Measurements from ENCODE around the gene HACL1.

HACL1 gene

GRCh38 chr3:15527031-15527459 is 74.3 kb downstream of the HACL1 start:
- DNase-seq (ENCODE audit: low read depth in 2 of 2): no peak

GRCh38 chr3:15525790-15526189 is 75.6 kb downstream of the HACL1 start:
- DNase-seq (ENCODE audit: low read depth in 2 of 2): no peak

DNA sequence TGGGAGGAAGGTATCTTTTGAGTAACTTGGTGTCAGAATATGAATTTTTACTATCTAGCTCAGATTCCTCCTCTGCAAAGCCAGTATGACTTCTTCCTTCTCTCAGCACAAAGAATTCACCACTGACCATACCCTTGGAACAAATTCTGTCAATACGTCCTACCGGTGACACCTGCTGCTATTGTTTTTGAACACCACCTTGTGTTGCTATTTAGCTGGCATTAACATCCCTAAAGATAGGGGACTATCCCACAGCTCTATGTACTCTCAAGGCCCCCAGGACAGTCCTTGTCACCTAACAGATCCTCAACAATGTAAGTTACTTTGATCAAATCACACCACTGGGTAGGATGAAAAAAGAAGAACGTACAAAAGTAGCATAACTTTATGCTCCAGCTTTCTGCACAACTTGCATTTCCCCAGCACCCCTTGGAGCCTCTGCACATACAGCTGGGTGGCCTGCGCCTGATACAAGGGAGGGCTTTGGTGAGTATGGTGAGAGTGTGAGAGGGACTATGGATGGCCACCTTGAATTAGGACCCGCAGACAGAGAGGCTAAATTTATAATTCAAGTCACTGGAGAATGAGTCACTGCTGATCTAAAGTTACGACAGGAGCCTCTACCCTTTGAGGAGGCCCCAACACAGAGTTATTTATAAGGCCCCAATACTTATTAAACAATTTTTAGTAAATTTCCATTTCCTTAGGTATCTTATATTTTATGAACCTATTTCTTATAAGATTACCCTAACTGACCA is 77.5 kb downstream of the HACL1 start:
- DNase-seq (ENCODE audit: low read depth in 2 of 2): no peak

DNA sequence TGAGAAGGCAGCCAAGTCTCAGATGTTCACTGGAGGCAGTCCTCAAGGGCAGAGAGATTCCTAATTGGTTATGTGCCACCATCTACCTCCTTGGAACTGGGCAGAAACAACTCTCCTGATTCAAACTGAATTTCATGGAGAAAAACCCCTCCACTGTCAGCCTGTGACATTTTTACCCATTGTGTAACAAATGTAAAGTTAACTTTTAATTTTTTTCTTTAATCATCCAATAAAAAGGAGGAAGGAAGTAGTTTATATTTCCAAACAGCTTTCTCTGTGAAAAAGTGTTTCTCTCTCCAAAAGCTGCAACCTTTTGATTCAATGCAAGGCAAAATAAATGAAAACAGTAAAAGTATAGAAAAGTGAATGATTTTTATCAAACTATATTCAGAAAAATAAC is 79.4 kb downstream of the HACL1 start:
- DNase-seq (ENCODE audit: low read depth in 2 of 2): no peak

- no peak for DNase-seq (ENCODE audit: low read depth in 2 of 2)
Measured at GRCh38 chr3:15521573-15521965, 79.8 kb downstream of the HACL1 start, which contains the start of gene COLQ. COLQ (minus strand) TSS chr3:15521706; CDS start chr3:15521625, 81 bp downstream.

- DNase-seq (ENCODE audit: low read depth in 2 of 2): no peak
Measured at GRCh38 chr3:15520804-15521572, 80.4 kb downstream of the HACL1 start.

GRCh38 chr3:15520185-15520584 is 81.2 kb downstream of the HACL1 start:
- no peak for DNase-seq (ENCODE audit: low read depth in 2 of 2)

DNA sequence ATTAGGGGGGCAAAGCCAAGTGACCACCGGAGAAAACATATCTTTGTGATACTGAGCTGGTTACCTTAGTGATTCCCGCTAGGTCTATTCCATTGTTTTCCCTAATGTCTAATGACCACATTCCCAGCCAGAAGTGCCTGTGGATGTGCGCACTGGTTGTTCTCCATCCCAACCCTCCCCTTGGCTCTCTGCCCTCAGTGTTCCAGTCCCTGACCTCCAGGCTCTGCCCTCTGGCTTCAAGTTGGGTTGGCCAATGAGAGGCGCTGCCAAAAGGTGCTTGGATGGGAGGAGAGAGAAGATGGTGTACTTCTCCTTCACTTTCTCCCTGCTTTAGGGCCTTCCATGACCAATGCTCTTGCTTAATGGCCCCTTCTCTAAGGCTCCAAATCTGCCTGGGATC is 82.3 kb downstream of the HACL1 start:
- no peak for DNase-seq (ENCODE audit: low read depth in 2 of 2)

DNA sequence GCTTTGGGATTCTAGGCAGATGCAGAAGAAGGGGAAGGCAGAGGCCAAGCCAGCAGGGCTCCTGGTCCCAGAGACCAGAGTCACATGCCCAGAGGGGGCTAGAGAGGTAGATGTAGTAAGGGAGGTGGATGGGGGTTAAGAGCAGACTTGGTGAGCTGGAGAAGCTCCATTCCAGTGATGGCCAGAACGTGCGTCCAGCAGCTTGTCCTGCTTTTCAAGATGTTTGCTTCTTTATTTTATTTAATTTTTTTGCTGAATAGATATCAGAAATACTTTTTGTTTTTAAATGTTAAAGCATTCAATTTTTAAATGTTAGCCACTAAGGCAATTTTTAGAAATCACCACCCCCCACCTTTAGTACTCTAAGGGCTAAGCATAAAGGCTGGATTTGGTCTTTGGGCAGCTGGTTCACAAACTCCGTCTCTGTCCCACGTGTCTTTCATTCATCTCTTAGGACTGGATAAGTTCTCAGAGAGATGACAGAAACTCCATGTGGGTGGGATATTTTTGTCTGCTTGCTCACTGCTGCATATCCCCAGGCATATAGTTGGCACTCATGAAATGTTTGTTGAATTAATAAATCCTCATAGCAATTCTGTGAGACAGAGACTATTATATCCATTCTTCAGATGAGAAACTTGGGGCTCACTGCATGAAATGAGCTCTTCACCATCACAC is 86.6 kb downstream of the HACL1 start:
- no peak for DNase-seq (ENCODE audit: low read depth in 2 of 2)

GRCh38 chr3:15513810-15514662 is 87.3 kb downstream of the HACL1 start:
- no peak for DNase-seq (ENCODE audit: low read depth in 2 of 2)

DNA sequence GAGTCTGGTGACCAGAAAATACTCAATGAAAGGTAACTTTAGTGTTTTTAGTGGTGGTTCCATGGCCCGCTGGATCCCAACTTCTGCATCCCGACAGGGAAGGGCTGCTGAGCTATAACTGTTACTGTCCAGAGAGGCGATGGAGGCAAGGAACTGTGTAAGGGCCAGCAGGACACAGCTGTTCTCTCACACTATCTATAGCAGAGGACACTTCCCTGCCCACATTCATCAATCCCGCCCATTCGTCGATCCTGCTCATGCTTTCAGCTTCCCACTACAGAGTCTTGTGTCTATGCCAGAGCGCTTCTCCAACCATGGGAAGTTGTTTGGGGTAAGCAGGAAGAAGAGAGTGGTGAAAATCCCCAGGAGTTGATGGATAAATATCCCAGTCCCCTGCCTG is 88.3 kb downstream of the HACL1 start:
- no peak for DNase-seq (ENCODE audit: low read depth in 2 of 2)

DNA sequence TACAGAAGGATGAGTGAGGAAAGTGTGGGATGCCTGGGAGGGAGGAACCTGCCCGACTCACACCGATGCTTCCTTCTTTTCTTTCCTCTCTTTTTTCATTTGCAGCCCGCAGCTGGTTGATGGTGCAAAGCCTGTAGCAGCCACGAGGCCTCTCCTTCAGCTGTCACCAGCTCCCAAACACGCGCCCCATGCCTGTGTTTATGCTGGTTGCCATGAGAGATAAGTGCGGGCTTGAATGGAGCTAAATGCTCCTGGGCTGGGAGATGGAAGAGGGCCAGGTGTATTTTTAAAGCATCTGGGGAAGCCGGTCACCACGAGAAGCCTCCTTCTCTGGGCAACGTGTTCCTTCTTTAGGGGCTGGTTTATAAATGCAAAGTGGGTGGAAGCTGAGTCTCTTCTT is 89.2 kb downstream of the HACL1 start:
- no peak for DNase-seq (ENCODE audit: low read depth in 2 of 2)

DNA sequence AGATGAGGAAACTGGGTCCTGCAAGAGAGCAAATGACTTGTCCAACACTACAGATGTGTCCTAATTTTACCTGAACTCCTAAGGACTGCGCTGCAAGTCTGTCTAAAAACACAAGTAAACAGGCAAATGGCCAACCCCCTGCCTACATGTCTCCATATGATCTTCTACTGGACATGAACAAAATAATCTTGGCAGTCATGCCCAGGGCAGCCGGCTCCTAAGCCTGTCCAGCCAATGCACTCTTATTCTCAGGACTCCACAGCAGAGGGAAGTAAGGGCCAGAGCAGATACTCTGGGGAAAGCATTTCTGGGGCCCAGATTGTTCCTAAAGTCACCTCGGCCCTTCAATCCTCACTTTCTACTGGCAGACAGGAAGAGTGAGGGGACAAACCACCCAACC is 90.2 kb downstream of the HACL1 start:
- no peak for DNase-seq (ENCODE audit: low read depth in 2 of 2)

All from stimulated activated CD4-positive, alpha-beta T cell treated with anti-CD3 and anti-CD28 coated beads, Interleukin-1b, Interleukin-23, amount 100 ng/mL, for 4 hours (primary cell).